ENCODE measurements around the gene ATP2A2.

GRCh38 chr12:110234331-110234751, 46.7 kb upstream of the ATP2A2 start:
- TF ChIP-seq CTCF (IDR thresholded peaks at IDR 0.05) (no peak), POLR2A (IDR thresholded peaks at IDR 0.05) (no peak), POLR2AphosphoS5 (IDR thresholded peaks at IDR 0.05) (no peak)
